GM18868 (cell line): ENCODE measurements around the gene TNMD.
A peak's percentile ranks its signal among the peaks of the same experiment; 100 is the strongest.

Experiments used
- ATAC-seq: cut with Tn5 transposase; IDR thresholded peaks from one replicate; pipeline ENCODE4 v1.9.1; 2021; ENCODE audit warnings: mild to moderate bottlenecking, moderate library complexity; ENCODE audit not compliant: unreplicated experiment

Gene TNMD

DNA sequence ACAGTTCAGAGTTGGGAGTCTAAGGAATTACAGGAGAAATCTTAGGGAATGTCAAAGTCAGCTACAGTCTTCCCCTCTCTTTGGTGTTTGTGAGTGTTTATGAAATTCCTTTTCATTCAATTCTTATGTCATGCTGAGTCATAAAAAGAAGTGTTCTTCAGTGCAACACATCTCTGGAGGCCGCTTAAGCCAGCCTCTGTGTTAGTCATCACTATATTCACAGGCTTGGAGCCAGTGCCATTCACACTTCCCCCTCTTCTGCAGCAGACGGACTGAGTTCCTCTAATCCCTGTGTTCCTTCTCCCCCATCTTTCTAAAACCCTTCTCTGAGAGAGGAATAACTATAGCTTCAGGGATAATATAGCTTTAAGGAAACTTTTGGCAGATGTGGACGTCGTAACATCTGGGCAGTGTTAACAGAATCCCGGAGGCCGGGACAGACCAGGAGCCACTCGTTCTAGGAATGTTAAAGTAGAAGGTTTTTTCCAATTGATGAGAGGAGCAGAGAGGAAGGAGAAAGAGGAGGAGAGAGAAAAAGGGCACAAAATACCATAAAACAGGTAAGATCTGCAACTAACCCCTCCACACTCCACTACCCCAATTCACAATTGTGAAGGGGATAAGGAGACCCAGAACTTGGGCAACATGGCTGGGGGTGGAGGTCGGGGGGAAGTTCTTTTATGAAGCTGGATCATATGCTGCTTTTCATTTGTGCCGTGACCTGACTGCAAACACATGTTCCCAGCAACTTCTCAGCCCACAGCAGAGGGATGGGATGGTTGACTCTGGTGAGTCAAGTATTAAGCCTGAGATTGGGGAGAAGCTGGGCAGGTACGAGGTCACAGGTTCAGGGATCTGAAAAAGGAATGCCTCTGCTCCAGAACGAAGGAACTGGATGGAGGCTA, 59.5 kb downstream of the TNMD start, which contains the start of gene SRPX2:
Gene SRPX2, plus strand, starts transcription at position 244 of the 905 bp plus-strand sequence. CDS start 2,124 bp downstream, outside the sequence.
- peak; percentile 91 for ATAC-seq

DNA sequence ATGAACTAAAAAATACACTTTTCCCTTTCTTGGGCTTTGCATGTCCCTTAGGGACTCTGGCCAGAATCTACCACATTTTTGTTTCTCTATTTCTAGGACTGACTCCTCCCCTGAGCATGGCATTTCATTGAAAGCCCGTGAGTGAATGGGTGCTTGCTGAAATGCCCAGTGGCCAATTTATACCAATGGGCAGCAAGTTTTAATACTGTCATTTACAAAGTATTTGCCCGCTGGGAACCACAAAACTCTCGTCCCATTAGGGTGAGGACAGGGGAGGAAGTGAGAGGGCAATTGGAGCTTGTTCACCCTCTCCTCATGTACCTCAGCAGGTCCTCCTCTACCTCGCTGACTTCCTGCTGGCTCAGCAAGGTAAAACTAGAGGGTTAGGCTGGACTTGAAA, 60.4 kb downstream of the TNMD start:
- no peak for ATAC-seq

DNA sequence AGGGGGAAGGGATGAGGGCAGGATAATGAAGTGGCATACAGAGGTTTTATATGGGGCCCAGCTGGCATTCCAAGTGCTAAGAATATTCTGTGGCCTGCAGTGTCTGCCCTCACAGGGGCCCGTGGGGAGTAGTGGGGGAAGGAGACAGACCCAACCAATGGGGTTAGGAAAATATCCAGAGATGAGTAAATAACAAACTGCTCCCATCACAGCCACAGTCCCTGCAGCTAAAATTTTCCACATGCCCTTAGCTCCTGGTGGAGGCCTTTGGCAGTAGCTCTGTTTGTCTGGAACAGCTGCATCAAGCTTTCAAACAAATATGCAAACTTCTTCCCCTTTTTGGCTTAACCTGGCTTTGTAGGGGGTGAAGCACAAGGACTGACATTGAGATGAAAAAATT, 62.4 kb downstream of the TNMD start:
- no peak for ATAC-seq

DNA sequence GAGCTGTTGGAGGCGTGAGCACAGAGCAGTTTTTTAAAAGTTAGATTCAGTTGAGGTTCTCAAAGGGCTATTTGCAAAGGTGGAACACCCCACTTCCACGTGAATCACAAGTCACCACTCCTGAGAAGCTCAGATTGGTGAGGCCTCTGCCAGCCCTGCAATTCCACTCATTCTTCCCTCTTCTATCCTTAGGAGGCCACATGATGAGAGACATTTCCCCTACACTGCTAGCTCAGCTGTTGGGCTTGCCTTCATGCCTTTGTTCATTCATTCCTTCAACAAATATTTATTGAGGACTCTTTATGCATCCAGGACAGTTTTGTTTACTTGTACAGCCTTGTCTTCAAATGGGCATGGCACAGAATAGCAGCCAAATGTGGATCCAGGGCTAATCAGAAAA, 63.0 kb downstream of the TNMD start:
- no peak for ATAC-seq

DNA sequence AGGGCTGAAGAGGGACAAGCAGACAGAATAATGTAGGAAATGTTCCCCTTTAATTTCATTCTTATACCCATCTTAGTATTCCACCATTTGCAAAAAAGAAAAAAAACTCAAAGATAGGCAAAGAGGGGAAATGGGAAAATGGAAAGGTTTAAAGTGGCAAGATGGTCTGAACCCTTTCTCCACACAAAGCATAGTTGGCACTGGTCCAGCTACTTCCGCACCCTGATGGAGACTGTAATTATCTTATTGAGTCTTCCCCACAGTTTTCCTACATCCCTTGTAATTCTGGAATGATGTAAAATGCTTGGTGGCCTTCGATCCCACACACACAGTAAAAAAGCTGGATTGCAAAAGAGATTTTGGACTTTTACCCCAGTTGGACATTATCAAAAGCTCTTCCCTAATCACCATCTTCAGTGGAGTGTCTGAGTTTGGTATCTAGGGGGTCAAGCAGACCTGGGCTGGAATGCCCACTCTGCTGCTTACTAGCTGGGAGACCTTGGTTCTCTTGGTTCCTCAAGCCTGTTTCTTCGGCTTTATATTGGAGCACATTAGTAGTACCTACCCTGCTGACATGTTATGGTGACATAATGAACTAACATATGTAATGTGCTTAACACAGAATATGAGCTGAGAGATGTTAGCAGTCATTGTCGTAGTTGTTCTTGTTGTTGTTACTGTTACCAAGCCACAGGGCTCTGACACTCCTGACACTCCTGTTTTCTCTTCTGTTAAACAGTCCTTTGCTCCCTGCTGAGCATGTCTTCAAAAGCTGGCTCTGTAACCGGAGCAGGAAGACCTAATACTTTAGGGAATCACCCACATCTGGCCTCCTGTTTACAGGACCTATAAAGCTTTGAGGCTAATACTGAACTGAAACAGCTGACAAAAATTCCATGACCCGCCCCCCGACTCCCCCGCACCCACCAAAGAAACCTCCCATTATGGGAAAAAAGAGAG, 64.0 kb downstream of the TNMD start:
- ATAC-seq = no peak
